Neuronal stem cell (in vitro differentiated cells): ENCODE measurements around the gene TRAK2.

Experiments used
- DNase-seq: peaks from one replicate; pipeline ENCODE4 v3.0.0-alpha.2; 2013; ENCODE audit warnings: low spot score
- H2AFZ ChIP-seq: one replicate; pipeline ENCODE4 v1.6.1; 2013; ENCODE audit warnings: mild to moderate bottlenecking, low read length, inconsistent platforms
- H2AK5ac ChIP-seq: 2 replicates; pipeline ENCODE4 v1.6.1; 2013; ENCODE audit warnings: low read depth, mild to moderate bottlenecking, inconsistent platforms, low read length, moderate library complexity, mixed read lengths
- H2BK120ac ChIP-seq: 2 replicates; pipeline ENCODE4 v1.6.1; 2013; ENCODE audit warnings: low read depth, mild to moderate bottlenecking, inconsistent platforms, low read length, moderate library complexity, mixed read lengths
- H2BK12ac ChIP-seq: one replicate; pipeline ENCODE4 v1.6.1; 2013; ENCODE audit warnings: low read length, inconsistent platforms
- H2BK15ac ChIP-seq: 2 replicates; pipeline ENCODE4 v1.6.1; 2013; ENCODE audit warnings: mild to moderate bottlenecking, low read length, inconsistent platforms, mixed read lengths
- H2BK5ac ChIP-seq: one replicate; pipeline ENCODE4 v1.6.1; 2013; ENCODE audit warnings: inconsistent platforms, mild to moderate bottlenecking, low read length, moderate library complexity
- H3K14ac ChIP-seq: one replicate; pipeline ENCODE4 v1.6.1; 2013; ENCODE audit warnings: low read length, inconsistent platforms
- H3K18ac ChIP-seq: 2 replicates; pipeline ENCODE4 v1.6.1; 2013; ENCODE audit warnings: low read length, inconsistent platforms
- H3K23ac ChIP-seq: 2 replicates; pipeline ENCODE4 v1.6.1; 2013; ENCODE audit warnings: low read depth, mild to moderate bottlenecking, mixed read lengths, low read length, inconsistent platforms; ENCODE audit not compliant: poor library complexity
- H3K27ac ChIP-seq: replicated peaks from 3 replicates; pipeline ENCODE4 v1.5.1; 2013; ENCODE audit warnings: low read length, inconsistent platforms
- H3K27me3 ChIP-seq, 3 experiments: 2 replicates each; pipeline ENCODE4 v1.6.1; 2013; ENCODE audit warnings: low read length in 3 of 3, mild to moderate bottlenecking in 2 of 3, inconsistent platforms in 1 of 3, low read depth in 1 of 3, mixed read lengths in 1 of 3, moderate library complexity in 1 of 3; ENCODE audit not compliant: control insufficient read depth in 3 of 3, insufficient read depth in 3 of 3
- H3K36me3 ChIP-seq, 2 donors: replicated peaks in 1 of 2; 2 replicates each; pipeline ENCODE4 v1.6.1; 2013; ENCODE audit warnings: low read length in 2 of 2; ENCODE audit not compliant: control insufficient read depth in 2 of 2, insufficient read depth in 2 of 2
- H3K4ac ChIP-seq: 2 replicates; pipeline ENCODE4 v1.6.1; 2013; ENCODE audit warnings: inconsistent platforms, mild to moderate bottlenecking, low read length, moderate library complexity
- H3K4me1 ChIP-seq, 2 donors: 1 replicate in 1 of 2; 2 replicates in 1 of 2; pipeline ENCODE4 v1.6.1; 2013; ENCODE audit warnings: low read length in 2 of 2, low read depth in 1 of 2; ENCODE audit not compliant: control insufficient read depth in 2 of 2, insufficient read depth in 1 of 2
- H3K4me2 ChIP-seq: one replicate; pipeline ENCODE4 v1.6.1; 2013; ENCODE audit warnings: mild to moderate bottlenecking, low read length, inconsistent platforms; ENCODE audit not compliant: insufficient read depth, poor library complexity, severe bottlenecking
- H3K4me3 ChIP-seq, 2 donors: 2 replicates each; pipeline ENCODE4 v1.5.1; 2013; ENCODE audit warnings: low read length in 2 of 2, mild to moderate bottlenecking in 2 of 2, inconsistent platforms in 1 of 2, moderate library complexity in 1 of 2
- H3K79me1 ChIP-seq: one replicate; pipeline ENCODE4 v1.6.1; 2013; ENCODE audit warnings: low read depth, mild to moderate bottlenecking, inconsistent platforms, low read length, moderate library complexity
- H3K9ac ChIP-seq: one replicate; pipeline ENCODE4 v1.6.1; 2013; ENCODE audit warnings: mild to moderate bottlenecking, low read depth, low read length, inconsistent platforms; ENCODE audit not compliant: poor library complexity
- H3K9me3 ChIP-seq, 2 donors: replicated peaks in 1 of 2; 2 replicates each; pipeline versions ENCODE3 to v1.6.1; 2013; ENCODE audit warnings: low read length in 2 of 2, mild to moderate bottlenecking in 2 of 2, inconsistent platforms in 1 of 2, low read depth in 1 of 2, mixed read lengths in 1 of 2, moderate library complexity in 1 of 2; ENCODE audit not compliant: control insufficient read depth in 2 of 2, insufficient read depth in 1 of 2
- H4K8ac ChIP-seq: one replicate; pipeline ENCODE4 v1.6.1; 2013; ENCODE audit warnings: low read depth, mild to moderate bottlenecking, inconsistent platforms, low read length, moderate library complexity
- H4K91ac ChIP-seq: one replicate; pipeline ENCODE4 v1.6.1; 2013; ENCODE audit warnings: low read length, low read depth, mild to moderate bottlenecking, inconsistent platforms; ENCODE audit not compliant: poor library complexity
- WGBS, 2 donors: extraction: QIAGEN DNeasy Blood & Tissue Kit; methylation state at CpG; one replicate each; pipeline ENCODE4 v1.1.7; 2013; ENCODE audit warnings: missing lambda C conversion rate in 2 of 2, mixed read lengths in 1 of 2; ENCODE audit not compliant: insufficient read length in 2 of 2, insufficient replicate concordance in 1 of 2; ENCODE audit errors: extremely low coverage in 2 of 2; 5-methylcytosine and 5-hydroxymethylcytosine counted together

TRAK2 gene

GRCh38 chr2:201460532-201460931 lies 9.3 kb upstream of the TRAK2 start:
- no CpG with 5 or more reads among the region's 1 CpG for WGBS, 2 donors
- Histone ChIP-seq H3K9ac (no peak overlapping the region), H3K27me3 (no peaks in the 10 kb centered on the region), H4K91ac (no peak overlapping the region), H3K4me2 (no peak overlapping the region), H3K36me3 (peaks cover 8 to 86% of the 10 kb centered on the region in 2 donors), H2BK5ac (no peak overlapping the region), H3K18ac (no peak overlapping the region), H3K9me3 (peaks cover 0 to 11% of the 10 kb centered on the region in 2 donors), H3K14ac (no peak overlapping the region), H2AK5ac (no peak overlapping the region), H2AFZ (no peak overlapping the region), H2BK120ac (no peak overlapping the region), H4K8ac (no peak overlapping the region), H3K4ac (no peak overlapping the region), H2BK12ac (no peak overlapping the region), H3K4me3 (no peak overlapping the region), H3K79me1 (no peaks in the 10 kb centered on the region), H3K27ac (no peak overlapping the region), H2BK15ac (no peak overlapping the region), H3K23ac (no peak overlapping the region), H3K4me1 (no peaks in the 10 kb centered on the region)
- DNase-seq, result no peak

- no peak overlapping the region for H3K27ac ChIP-seq
- peaks cover 0 to 1% of the 10 kb centered on the region in 2 donors for H3K4me1 ChIP-seq
- no peaks in the 10 kb centered on the region for H3K79me1 ChIP-seq
- no peaks in the 10 kb centered on the region for H3K27me3 ChIP-seq
- H3K36me3 ChIP-seq, result peaks cover 4 to 68% of the 10 kb centered on the region in 2 donors
- H3K9ac ChIP-seq, result no peak overlapping the region
- no peak overlapping the region for H2AK5ac ChIP-seq
- H2AFZ ChIP-seq, result no peak overlapping the region
- no peak overlapping the region for H4K8ac ChIP-seq
- H2BK120ac ChIP-seq, result no peak overlapping the region
- H3K9me3 ChIP-seq, result peaks cover 0 to 11% of the 10 kb centered on the region in 2 donors
- no peak overlapping the region for H3K14ac ChIP-seq
- H3K23ac ChIP-seq, result no peak overlapping the region
- H3K4me3 ChIP-seq, result no peak overlapping the region
- H2BK15ac ChIP-seq, result no peak overlapping the region
- no peak overlapping the region for H3K4me2 ChIP-seq
- H2BK5ac ChIP-seq, result no peak overlapping the region
- H4K91ac ChIP-seq, result no peak overlapping the region
- DNase-seq, result no peak
- no peak overlapping the region for H2BK12ac ChIP-seq
- no peak overlapping the region for H3K18ac ChIP-seq
- no peak overlapping the region for H3K4ac ChIP-seq
These were observed 7.1 kb upstream of the TRAK2 start for GRCh38 chr2:201458381-201458780.

- Histone ChIP-seq H2BK5ac (no peak overlapping the region), H3K36me3 (peaks cover 0 to 18% of the 10 kb centered on the region in 2 donors), H4K91ac (no peak overlapping the region), H2BK12ac (no peak overlapping the region), H3K9ac (no peak overlapping the region), H3K27ac (no peak overlapping the region), H3K79me1 (peaks cover 3% of the 10 kb centered on the region), H3K14ac (no peak overlapping the region), H2AK5ac (no peak overlapping the region), H3K23ac (no peak overlapping the region), H2BK120ac (no peak overlapping the region), H3K9me3 (no peaks in the 10 kb centered on the region), H3K4me3 (peak overlapping the region in 1 of 2 donors; percentile 71), H3K4ac (no peak overlapping the region), H3K4me1 (peaks cover 1 to 11% of the 10 kb centered on the region in 2 donors), H2AFZ (no peak overlapping the region), H3K27me3 (no peaks in the 10 kb centered on the region), H3K4me2 (no peak overlapping the region), H4K8ac (no peak overlapping the region), H3K18ac (no peak overlapping the region), H2BK15ac (no peak overlapping the region)
- WGBS, 2 donors, result no CpG with 5 or more reads among the region's 6 CpGs
- DNase-seq, result no peak
These were observed 1.8 kb upstream of the TRAK2 start for GRCh38 chr2:201452922-201453643.

- Histone ChIP-seq H2BK120ac (no peak overlapping the region), H3K14ac (no peak overlapping the region), H3K4me1 (peaks cover 1 to 11% of the 10 kb centered on the region in 2 donors), H3K18ac (peak overlapping the region; percentile 96), H3K36me3 (peaks cover 0 to 14% of the 10 kb centered on the region in 2 donors), H2BK15ac (peak overlapping the region; percentile 65), H3K23ac (peak overlapping the region; percentile 94), H3K27me3 (no peaks in the 10 kb centered on the region), H2AK5ac (no peak overlapping the region), H2BK12ac (no peak overlapping the region), H3K9me3 (no peaks in the 10 kb centered on the region), H4K8ac (no peak overlapping the region), H4K91ac (no peak overlapping the region), H3K4ac (no peak overlapping the region), H3K4me3 (peak overlapping the region; percentile 71 to 87), H3K4me2 (peak overlapping the region; percentile 75), H3K79me1 (peaks cover 3% of the 10 kb centered on the region), H2BK5ac (peak overlapping the region; percentile 30), H3K9ac (peak overlapping the region; percentile 97), H2AFZ (peak overlapping the region; percentile 95), H3K27ac (peak overlapping the region; percentile 77)
- DNase-seq, result no peak
- no CpG with 5 or more reads among the region's 49 CpGs for WGBS, 2 donors
These were observed 1.0 kb upstream of the TRAK2 start for GRCh38 chr2:201452058-201452921.
